OCI-LY1 (cell line): ENCODE data around the gene PDK1.
A peak's percentile ranks its signal among the peaks of the same experiment; 100 is the strongest.

Source experiments
- H2AFZ ChIP-seq: fragments of 200-600 bp; sonication (generic), shearing (Covaris generic); 2 replicates; pipeline ENCODE4 v1.6.0; 2014; ENCODE audit warnings: antibody characterized with exemption, mild to moderate bottlenecking, low read length
- H3F3A ChIP-seq: fragments of 200-600 bp; sonication (generic), shearing (Covaris generic); 2 replicates; pipeline ENCODE4 v1.6.0; 2014; ENCODE audit warnings: mild to moderate bottlenecking, antibody characterized with exemption, low read length, moderate library complexity; ENCODE audit not compliant: insufficient read depth
- H3K27ac ChIP-seq: fragments of 200-600 bp; sonication (generic); 2 replicates; pipeline ENCODE4 v1.5.1; 2014; ENCODE audit warnings: low read length, mixed run types, mild to moderate bottlenecking, low read depth; ENCODE audit not compliant: poor library complexity, severe bottlenecking
- H3K27me3 ChIP-seq: fragments of 200-600 bp; sonication (generic); 2 replicates; pipeline ENCODE4 v1.6.0; 2014; ENCODE audit warnings: antibody characterized with exemption, mild to moderate bottlenecking, low read length, moderate library complexity; ENCODE audit not compliant: insufficient read depth
- H3K36me3 ChIP-seq: fragments of 200-600 bp; sonication (generic); 2 replicates; pipeline ENCODE4 v1.6.1; 2014; ENCODE audit warnings: mild to moderate bottlenecking, antibody characterized with exemption, low read length, moderate library complexity, mixed read lengths; ENCODE audit not compliant: insufficient read depth
- H3K4me1 ChIP-seq: fragments of 200-600 bp; sonication (generic); 2 replicates; pipeline ENCODE4 v1.5.1; 2014; ENCODE audit warnings: mild to moderate bottlenecking, low read length, moderate library complexity; ENCODE audit not compliant: insufficient read depth, severe bottlenecking
- H3K4me2 ChIP-seq: fragments of 200-600 bp; sonication (generic), shearing (Covaris generic); 2 replicates; pipeline ENCODE4 v1.6.1; 2014; ENCODE audit warnings: low read length
- H3K4me3 ChIP-seq: fragments of 200-600 bp; sonication (generic); 2 replicates; pipeline ENCODE4 v1.5.1; 2014; ENCODE audit warnings: low read length, low read depth, mild to moderate bottlenecking, mixed read lengths; ENCODE audit not compliant: poor library complexity, severe bottlenecking
- H3K79me2 ChIP-seq: fragments of 200-600 bp; shearing (Covaris generic); 2 replicates; pipeline ENCODE4 v1.6.1; 2016; ENCODE audit warnings: mixed run types, low read length, mixed read lengths; ENCODE audit not compliant: insufficient read depth
- H3K9ac ChIP-seq: fragments of 200-600 bp; sonication (generic), shearing (Covaris generic); 2 replicates; pipeline ENCODE4 v1.6.1; 2014; ENCODE audit warnings: mild to moderate bottlenecking, low read length, mixed read lengths
- H3K9me2 ChIP-seq: fragments of 200-600 bp; sonication (generic), shearing (Covaris generic); 2 replicates; pipeline ENCODE4 v1.6.1; 2014; ENCODE audit warnings: low read depth, mild to moderate bottlenecking, low read length, mixed read lengths
- H3K9me3 ChIP-seq: fragments of 200-600 bp; shearing (Covaris generic); 2 replicates; pipeline ENCODE4 v1.6.1; 2014; ENCODE audit warnings: low read length, mixed read lengths
- H4K20me1 ChIP-seq: fragments of 200-600 bp; sonication (generic), shearing (Covaris generic); 2 replicates; pipeline ENCODE4 v1.6.0; 2016; ENCODE audit warnings: mild to moderate bottlenecking, low read length; ENCODE audit not compliant: insufficient read depth
- EZH2 ChIP-seq: fragments of 200-600 bp; sonication (generic), shearing (Covaris generic); IDR thresholded peaks from 2 replicates; pipeline ENCODE4 v1.8.0; 2017; ENCODE audit warnings: borderline replicate concordance, mixed run types, mild to moderate bottlenecking, antibody characterized with exemption, low read length, moderate library complexity, mixed read lengths
- TF ChIP-seq, protein P1 (sequence below): fragments of 200-600 bp; sonication (generic), shearing (Covaris generic); IDR thresholded peaks from 2 replicates; pipeline ENCODE4 v1.5.1; 2017; ENCODE audit warnings: mild to moderate bottlenecking, antibody characterized with exemption, low read length, moderate library complexity, mixed read lengths

The PDK1 gene

DNA sequence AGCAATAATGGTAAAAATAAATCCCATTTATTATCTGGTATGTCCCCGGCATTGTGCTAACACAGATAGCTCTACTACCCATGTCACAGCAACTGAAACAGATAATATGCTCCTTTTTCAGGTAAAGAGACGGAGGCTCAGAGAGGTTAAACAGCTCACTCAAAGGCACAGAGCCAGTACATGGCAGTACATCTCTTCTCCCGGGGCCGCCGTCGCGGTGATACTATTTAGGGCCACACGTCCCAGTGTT is 693 bp upstream of the PDK1 start:
- H4K20me1 ChIP-seq = no peaks in the 10 kb centered on the region
- peak overlapping the region; percentile 55 for H3K27ac ChIP-seq
- H3K4me1 ChIP-seq = peaks cover 36% of the 10 kb centered on the region
- H3K4me2 ChIP-seq = peak overlapping the region; percentile 78
- no peaks in the 10 kb centered on the region for H3K9me2 ChIP-seq
- peaks cover 10% of the 10 kb centered on the region for H3K36me3 ChIP-seq
- H3K79me2 ChIP-seq = peaks cover 22% of the 10 kb centered on the region
- H3K27me3 ChIP-seq = no peaks in the 10 kb centered on the region
- no peaks in the 10 kb centered on the region for H3K9me3 ChIP-seq
- H3F3A ChIP-seq = no peaks in the 10 kb centered on the region
- TF ChIP-seq, protein P1, sequence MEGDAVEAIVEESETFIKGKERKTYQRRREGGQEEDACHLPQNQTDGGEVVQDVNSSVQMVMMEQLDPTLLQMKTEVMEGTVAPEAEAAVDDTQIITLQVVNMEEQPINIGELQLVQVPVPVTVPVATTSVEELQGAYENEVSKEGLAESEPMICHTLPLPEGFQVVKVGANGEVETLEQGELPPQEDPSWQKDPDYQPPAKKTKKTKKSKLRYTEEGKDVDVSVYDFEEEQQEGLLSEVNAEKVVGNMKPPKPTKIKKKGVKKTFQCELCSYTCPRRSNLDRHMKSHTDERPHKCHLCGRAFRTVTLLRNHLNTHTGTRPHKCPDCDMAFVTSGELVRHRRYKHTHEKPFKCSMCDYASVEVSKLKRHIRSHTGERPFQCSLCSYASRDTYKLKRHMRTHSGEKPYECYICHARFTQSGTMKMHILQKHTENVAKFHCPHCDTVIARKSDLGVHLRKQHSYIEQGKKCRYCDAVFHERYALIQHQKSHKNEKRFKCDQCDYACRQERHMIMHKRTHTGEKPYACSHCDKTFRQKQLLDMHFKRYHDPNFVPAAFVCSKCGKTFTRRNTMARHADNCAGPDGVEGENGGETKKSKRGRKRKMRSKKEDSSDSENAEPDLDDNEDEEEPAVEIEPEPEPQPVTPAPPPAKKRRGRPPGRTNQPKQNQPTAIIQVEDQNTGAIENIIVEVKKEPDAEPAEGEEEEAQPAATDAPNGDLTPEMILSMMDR = no peak
- H3K9ac ChIP-seq = peak overlapping the region; percentile 71
- H2AFZ ChIP-seq = 0 out of 2 replicates have a peak overlapping the region, but pooled peaks have one; percentile 15
- H3K4me3 ChIP-seq = peak overlapping the region; percentile 77

DNA sequence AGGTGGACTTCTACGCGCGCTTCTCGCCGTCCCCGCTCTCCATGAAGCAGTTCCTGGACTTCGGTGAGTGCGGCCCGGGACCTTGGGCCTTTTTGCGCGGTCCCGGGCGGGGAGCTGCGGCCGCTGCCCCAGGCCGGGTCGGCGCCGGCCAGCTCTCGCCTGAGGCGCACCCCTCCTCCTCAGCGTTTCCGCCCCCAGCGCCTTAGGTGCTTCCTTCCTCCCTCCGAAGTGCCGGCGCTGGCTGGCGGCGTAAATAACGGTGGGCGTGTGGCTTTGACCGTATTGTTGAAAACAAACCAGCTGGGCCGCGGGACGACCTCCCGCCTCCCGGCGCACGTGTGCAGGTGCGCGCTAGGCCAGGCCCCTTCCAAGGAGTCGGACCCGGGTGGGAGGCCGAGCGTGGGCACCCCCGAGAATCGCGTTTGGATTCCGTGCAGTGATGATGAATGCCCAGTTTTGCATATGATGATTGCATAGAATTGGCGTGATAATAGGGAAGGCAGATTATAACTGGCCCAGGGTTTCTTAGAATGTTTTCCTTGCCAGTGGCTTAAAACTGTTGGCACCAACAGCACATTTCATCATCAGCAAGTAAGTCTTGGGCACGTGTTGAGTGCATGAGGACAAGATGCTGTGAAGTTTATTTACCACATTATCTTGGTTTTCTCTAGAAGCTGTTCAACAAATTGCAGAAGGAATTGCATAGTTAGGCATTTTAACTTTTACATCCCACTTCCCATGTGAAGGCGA is 569 bp downstream of the PDK1 start:
- no peaks in the 10 kb centered on the region for H3F3A ChIP-seq
- H3K27ac ChIP-seq = peak overlapping the region; percentile 73
- H3K79me2 ChIP-seq = peaks cover 27% of the 10 kb centered on the region
- peak overlapping the region; percentile 77 for H3K4me3 ChIP-seq
- H3K9me3 ChIP-seq = no peaks in the 10 kb centered on the region
- H3K4me1 ChIP-seq = peaks cover 36% of the 10 kb centered on the region
- H3K27me3 ChIP-seq = no peaks in the 10 kb centered on the region
- no peaks in the 10 kb centered on the region for H3K9me2 ChIP-seq
- H4K20me1 ChIP-seq = no peaks in the 10 kb centered on the region
- peak overlapping the region; percentile 80 for H3K9ac ChIP-seq
- peak overlapping the region; percentile 93 for H3K4me2 ChIP-seq
- peaks cover 21% of the 10 kb centered on the region for H3K36me3 ChIP-seq
- H2AFZ ChIP-seq = peak overlapping the region; percentile 39; the same call in 1 of the 2 replicates
- TF ChIP-seq, protein P1 = no peak
- no peak for TF ChIP-seq EZH2

DNA sequence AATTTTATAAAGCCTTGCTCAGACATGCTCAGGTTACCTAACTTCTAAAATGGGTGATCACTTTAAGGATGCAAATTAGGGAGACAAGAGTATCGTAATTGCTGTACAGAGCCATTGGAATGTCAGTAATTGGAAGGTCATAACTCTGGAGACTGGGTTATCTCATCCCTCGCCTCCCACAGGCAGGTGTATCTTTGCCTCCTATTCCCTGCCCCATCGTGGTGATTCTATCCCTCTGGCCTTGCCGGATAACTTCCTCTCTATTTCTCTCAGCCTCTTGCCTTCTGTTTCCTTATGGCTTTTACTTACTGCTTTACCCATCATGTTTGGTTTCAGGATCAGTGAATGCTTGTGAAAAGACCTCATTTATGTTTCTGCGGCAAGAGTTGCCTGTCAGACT is 2.5 kb downstream of the PDK1 start:
- no peaks in the 10 kb centered on the region for H3K27me3 ChIP-seq
- peaks cover 36% of the 10 kb centered on the region for H3K4me1 ChIP-seq
- no peak for TF ChIP-seq EZH2
- TF ChIP-seq, protein P1 = no peak
- H3K27ac ChIP-seq = peak overlapping the region; percentile 24
- no peaks in the 10 kb centered on the region for H4K20me1 ChIP-seq
- no peaks in the 10 kb centered on the region for H3K9me3 ChIP-seq
- H3K79me2 ChIP-seq = peaks cover 27% of the 10 kb centered on the region
- H3K4me3 ChIP-seq = peak overlapping the region; percentile 77
- peak overlapping the region; percentile 80; the same call in 1 of the 2 replicates for H3K9ac ChIP-seq
- H3K9me2 ChIP-seq = no peaks in the 10 kb centered on the region
- peaks cover 30% of the 10 kb centered on the region for H3K36me3 ChIP-seq
- no peak overlapping the region for H2AFZ ChIP-seq
- H3K4me2 ChIP-seq = peak overlapping the region; percentile 93
- H3F3A ChIP-seq = no peaks in the 10 kb centered on the region
